NCI-H510A (cell line): ENCODE measurements around the gene INKA2.

Experiments
- DNase-seq: peaks from one replicate; lab custom pipeline; 2025; lab: John Stamatoyannopoulos, UW

The INKA2 gene

GRCh38 chr1:111702504-111703050, 36.6 kb downstream of the INKA2 start:
- no peak for DNase-seq

GRCh38 chr1:111699268-111699667, 39.9 kb downstream of the INKA2 start:
- DNase-seq = no peak

- no peak for DNase-seq
Measured at GRCh38 chr1:111696330-111696729, 42.9 kb downstream of the INKA2 start.

- DNase-seq = no peak
Measured at GRCh38 chr1:111695801-111696200, 43.4 kb downstream of the INKA2 start.

- DNase-seq = no peak
Measured at GRCh38 chr1:111691886-111692285, 47.3 kb downstream of the INKA2 start.

- DNase-seq = no peak
Measured at GRCh38 chr1:111690306-111690617, 48.9 kb downstream of the INKA2 start.
